ENCODE data around the gene ACTN2.

DNA sequence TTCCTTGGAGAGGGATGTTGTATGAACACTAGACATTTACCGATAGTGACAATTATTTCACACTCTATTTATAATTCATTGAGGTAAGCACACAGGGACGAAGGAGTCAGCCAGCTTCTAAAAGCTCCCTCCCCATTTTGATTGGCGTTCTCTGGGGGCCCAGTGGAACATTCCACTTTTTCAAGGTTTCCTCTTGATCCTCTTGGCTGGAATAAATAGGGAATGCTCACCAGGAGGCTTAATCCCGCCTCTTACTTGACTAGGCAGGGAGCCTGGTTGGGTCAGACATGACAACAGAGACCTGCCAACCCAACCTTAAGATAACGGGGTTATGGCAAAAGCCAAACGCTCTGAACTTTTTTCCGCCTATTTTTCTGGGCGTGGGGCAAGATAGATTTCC, 974 bp downstream of the ACTN2 start:
- TF ChIP-seq, protein P1, sequence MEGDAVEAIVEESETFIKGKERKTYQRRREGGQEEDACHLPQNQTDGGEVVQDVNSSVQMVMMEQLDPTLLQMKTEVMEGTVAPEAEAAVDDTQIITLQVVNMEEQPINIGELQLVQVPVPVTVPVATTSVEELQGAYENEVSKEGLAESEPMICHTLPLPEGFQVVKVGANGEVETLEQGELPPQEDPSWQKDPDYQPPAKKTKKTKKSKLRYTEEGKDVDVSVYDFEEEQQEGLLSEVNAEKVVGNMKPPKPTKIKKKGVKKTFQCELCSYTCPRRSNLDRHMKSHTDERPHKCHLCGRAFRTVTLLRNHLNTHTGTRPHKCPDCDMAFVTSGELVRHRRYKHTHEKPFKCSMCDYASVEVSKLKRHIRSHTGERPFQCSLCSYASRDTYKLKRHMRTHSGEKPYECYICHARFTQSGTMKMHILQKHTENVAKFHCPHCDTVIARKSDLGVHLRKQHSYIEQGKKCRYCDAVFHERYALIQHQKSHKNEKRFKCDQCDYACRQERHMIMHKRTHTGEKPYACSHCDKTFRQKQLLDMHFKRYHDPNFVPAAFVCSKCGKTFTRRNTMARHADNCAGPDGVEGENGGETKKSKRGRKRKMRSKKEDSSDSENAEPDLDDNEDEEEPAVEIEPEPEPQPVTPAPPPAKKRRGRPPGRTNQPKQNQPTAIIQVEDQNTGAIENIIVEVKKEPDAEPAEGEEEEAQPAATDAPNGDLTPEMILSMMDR (IDR thresholded peaks at IDR 0.05) = no peak
- TF ChIP-seq EP300 (IDR thresholded peaks at IDR 0.05) = no peak
